HepG2 (cell line): Measurements from ENCODE around the gene METRN. TPM values are rescaled to one million over a fixed set of nuclear protein-coding genes. Genes with fewer than 3 reads are reported as not detected.

Experiments
- AGO1 ChIP-seq: fragments of 200-400 bp; formaldehyde crosslinking; IDR thresholded peaks from 2 replicates; pipeline ENCODE4 v1.6.1; 2017; ENCODE audit warnings: mild to moderate bottlenecking, low read depth, low read length, moderate library complexity; ENCODE audit not compliant: poor library complexity, severe bottlenecking
- DNMT1 ChIP-seq: sonication (generic); formaldehyde crosslinking; IDR thresholded peaks from 2 replicates; pipeline ENCODE4 v1.5.1; 2020; ENCODE audit warnings: mild to moderate bottlenecking, missing genetic modification reagents
- MIER2 ChIP-seq: IDR thresholded peaks from 2 replicates; pipeline ENCODE4 v1.6.1; 2016; ENCODE audit warnings: missing biosample characterization, missing genetic modification reagents
- PCBP1 ChIP-seq: fragments of 200-400 bp; formaldehyde crosslinking; IDR thresholded peaks from 2 replicates; pipeline ENCODE4 v1.6.1; 2017; ENCODE audit warnings: mild to moderate bottlenecking, low read depth, low read length, borderline replicate concordance
- RELA ChIP-seq: sonication (generic); formaldehyde crosslinking; IDR thresholded peaks from 2 replicates; pipeline ENCODE4 v1.4.0; 2020; ENCODE audit warnings: missing genetic modification reagents
- SUZ12 ChIP-seq: fragments of 150-350 bp; IDR thresholded peaks from 2 replicates; pipeline ENCODE4 v1.6.1; 2014; ENCODE audit warnings: low read depth, low read length
- TRIM24 ChIP-seq: sonication (generic); formaldehyde crosslinking; IDR thresholded peaks from 2 replicates; pipeline ENCODE4 v1.8.0; 2022; ENCODE audit warnings: mild to moderate bottlenecking, missing genetic modification reagents
- ZNF225 ChIP-seq: sonication (generic); formaldehyde crosslinking; IDR thresholded peaks from 2 replicates; pipeline ENCODE4 v1.4.0; 2020; ENCODE audit warnings: mild to moderate bottlenecking, missing genetic modification reagents
- ZNF460 ChIP-seq: sonication (generic); formaldehyde crosslinking; IDR thresholded peaks from 2 replicates; pipeline ENCODE4 v1.5.1; 2020; ENCODE audit warnings: missing genetic modification reagents, mild to moderate bottlenecking, borderline replicate concordance
- polyA plus RNA-seq, 8 experiments: library from polyadenylated mRNA; depleted of rRNA in 3 of 8; stranded (reverse) in 7 of 8; unstranded in 1 of 8; fragments of >200 nt; fragmentation: Illumina TruSeq in 4 of 8; extraction: Trizol in 4 of 8; gene quantifications; 2 replicates each; pipeline versions ENCODE4 v1.2.1 to v1.2.3, GENCODE V29; 2011 to 2016; ENCODE audit warnings: low read depth in 4 of 8, missing spikeins in 1 of 8, mixed read lengths in 1 of 8; ENCODE audit not compliant: insufficient read depth in 1 of 8
- total RNA-seq, 5 experiments: library from RNA; depleted of rRNA; stranded (reverse); fragments of >200 nt; fragmentation: Illumina TruSeq; extraction: Trizol; gene quantifications; 2 replicates each; pipeline ENCODE4 v1.2.3, GENCODE V29; 2016; ENCODE audit warnings: low read depth in 1 of 5
- TF ChIP-seq, protein P1 (sequence below): sonication (generic); formaldehyde crosslinking; IDR thresholded peaks from 2 replicates; pipeline ENCODE4 v1.5.0; 2020; ENCODE audit warnings: missing genetic modification reagents, mild to moderate bottlenecking, borderline replicate concordance
- TF ChIP-seq, protein P2 (sequence below): IDR thresholded peaks from 2 replicates; pipeline ENCODE4 v1.6.1; 2012; ENCODE audit warnings: inconsistent platforms
- TF ChIP-seq, protein P3 (sequence below): sonication (generic); formaldehyde crosslinking; IDR thresholded peaks from 2 replicates; pipeline ENCODE4 v1.5.1; 2020; ENCODE audit warnings: mild to moderate bottlenecking, missing genetic modification reagents, moderate library complexity
- TF ChIP-seq, protein P4 (sequence below): sonication (generic); formaldehyde crosslinking; IDR thresholded peaks from 2 replicates; pipeline ENCODE4 v1.4.0; 2020; ENCODE audit warnings: missing genetic modification reagents
- TF ChIP-seq, protein P5 (sequence below), 2 experiments: IDR thresholded peaks; 2 replicates each; pipeline ENCODE4 v1.6.1; 2011 to 2012; ENCODE audit warnings: low read length in 2 of 2, borderline replicate concordance in 1 of 2, low read depth in 1 of 2, mild to moderate bottlenecking in 1 of 2, moderate library complexity in 1 of 2
- TF ChIP-seq, protein P6 (sequence below): sonication (generic); formaldehyde crosslinking; IDR thresholded peaks from 2 replicates; pipeline ENCODE4 v1.4.0; 2020; ENCODE audit warnings: mild to moderate bottlenecking, missing genetic modification reagents

Gene METRN
- total and polyA plus RNA-seq, 2 of the 13 experiments (the other 11 are each of a cell fraction or from before 2014, with no cell fraction given): 25.5 to 46.1 TPM

DNA sequence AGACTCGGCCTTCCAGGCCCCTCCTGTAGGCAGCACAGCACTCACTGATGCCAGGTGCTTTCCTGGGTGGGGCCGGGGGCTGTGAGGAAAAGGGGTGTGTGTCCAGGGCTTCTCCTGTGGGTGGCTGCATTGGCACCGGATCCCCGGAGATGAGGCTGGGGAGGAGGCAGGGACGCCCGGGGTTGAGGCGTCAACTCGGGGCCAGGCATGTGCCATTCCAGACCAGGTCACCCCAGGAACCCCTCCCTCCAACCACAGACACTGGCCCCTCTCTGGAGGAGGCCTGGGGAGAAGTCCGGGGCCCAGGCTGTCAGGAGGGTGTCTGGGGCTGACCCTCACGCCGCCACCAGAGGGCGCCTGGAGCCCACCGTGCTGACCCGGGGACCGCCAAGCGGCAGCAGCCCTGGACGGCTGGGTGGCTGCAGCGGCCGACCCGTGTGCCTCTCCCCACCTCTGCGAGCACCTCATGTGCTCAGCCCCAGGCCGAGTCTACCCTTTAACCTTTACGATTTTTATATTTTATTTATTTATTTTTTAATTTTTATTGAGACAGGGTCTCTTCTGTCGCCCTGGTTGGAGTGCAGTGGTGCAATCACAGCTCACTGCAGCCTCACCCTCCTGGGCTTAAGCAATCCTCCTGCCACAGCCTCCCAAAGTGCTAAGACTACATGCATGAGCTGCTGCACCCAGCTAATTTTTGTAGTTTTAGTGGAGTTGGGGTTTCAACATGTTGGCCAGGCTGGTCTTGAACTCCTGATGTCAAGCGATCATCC is 3.2 kb upstream of the METRN start (continued):
- TF ChIP-seq, protein P1, sequence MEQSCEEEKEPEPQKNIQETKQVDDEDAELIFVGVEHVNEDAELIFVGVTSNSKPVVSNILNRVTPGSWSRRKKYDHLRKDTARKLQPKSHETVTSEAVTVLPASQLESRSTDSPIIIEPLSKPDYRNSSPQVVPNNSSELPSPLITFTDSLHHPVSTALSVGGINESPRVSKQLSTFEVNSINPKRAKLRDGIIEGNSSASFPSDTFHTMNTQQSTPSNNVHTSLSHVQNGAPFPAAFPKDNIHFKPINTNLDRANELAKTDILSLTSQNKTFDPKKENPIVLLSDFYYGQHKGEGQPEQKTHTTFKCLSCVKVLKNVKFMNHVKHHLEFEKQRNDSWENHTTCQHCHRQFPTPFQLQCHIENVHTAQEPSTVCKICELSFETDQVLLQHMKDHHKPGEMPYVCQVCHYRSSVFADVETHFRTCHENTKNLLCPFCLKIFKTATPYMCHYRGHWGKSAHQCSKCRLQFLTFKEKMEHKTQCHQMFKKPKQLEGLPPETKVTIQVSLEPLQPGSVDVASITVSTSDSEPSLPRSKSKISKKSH: peak; percentile 56; the same call in 1 of the 2 replicates
- TF ChIP-seq ZNF460 (CRISPR knock-in tag) (no peak), RELA (CRISPR knock-in tag) (no peak), AGO1 (peak; percentile 41), ZNF225 (CRISPR knock-in tag) (no peak), PCBP1 (peak; percentile 52; the same call in 1 of the 2 replicates), TRIM24 (no peak), SUZ12 (no peak), MIER2 (CRISPR knock-in tag) (0 out of 2 replicates have a peak, but pooled peaks have one; percentile 21), DNMT1 (CRISPR knock-in tag) (0 out of 2 replicates have a peak, but pooled peaks have one; percentile 43)
- TF ChIP-seq, protein P2, sequence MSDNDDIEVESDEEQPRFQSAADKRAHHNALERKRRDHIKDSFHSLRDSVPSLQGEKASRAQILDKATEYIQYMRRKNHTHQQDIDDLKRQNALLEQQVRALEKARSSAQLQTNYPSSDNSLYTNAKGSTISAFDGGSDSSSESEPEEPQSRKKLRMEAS: peak; percentile 51; the same call in 1 of the 2 replicates
- TF ChIP-seq, protein P3, sequence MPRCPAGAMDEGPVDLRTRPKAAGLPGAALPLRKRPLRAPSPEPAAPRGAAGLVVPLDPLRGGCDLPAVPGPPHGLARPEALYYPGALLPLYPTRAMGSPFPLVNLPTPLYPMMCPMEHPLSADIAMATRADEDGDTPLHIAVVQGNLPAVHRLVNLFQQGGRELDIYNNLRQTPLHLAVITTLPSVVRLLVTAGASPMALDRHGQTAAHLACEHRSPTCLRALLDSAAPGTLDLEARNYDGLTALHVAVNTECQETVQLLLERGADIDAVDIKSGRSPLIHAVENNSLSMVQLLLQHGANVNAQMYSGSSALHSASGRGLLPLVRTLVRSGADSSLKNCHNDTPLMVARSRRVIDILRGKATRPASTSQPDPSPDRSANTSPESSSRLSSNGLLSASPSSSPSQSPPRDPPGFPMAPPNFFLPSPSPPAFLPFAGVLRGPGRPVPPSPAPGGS (CRISPR knock-in tag): no peak
- TF ChIP-seq, protein P4, sequence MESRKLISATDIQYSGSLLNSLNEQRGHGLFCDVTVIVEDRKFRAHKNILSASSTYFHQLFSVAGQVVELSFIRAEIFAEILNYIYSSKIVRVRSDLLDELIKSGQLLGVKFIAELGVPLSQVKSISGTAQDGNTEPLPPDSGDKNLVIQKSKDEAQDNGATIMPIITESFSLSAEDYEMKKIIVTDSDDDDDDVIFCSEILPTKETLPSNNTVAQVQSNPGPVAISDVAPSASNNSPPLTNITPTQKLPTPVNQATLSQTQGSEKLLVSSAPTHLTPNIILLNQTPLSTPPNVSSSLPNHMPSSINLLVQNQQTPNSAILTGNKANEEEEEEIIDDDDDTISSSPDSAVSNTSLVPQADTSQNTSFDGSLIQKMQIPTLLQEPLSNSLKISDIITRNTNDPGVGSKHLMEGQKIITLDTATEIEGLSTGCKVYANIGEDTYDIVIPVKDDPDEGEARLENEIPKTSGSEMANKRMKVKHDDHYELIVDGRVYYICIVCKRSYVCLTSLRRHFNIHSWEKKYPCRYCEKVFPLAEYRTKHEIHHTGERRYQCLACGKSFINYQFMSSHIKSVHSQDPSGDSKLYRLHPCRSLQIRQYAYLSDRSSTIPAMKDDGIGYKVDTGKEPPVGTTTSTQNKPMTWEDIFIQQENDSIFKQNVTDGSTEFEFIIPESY (CRISPR knock-in tag): peak; percentile 56; the same call in 1 of the 2 replicates
- TF ChIP-seq, protein P5, sequence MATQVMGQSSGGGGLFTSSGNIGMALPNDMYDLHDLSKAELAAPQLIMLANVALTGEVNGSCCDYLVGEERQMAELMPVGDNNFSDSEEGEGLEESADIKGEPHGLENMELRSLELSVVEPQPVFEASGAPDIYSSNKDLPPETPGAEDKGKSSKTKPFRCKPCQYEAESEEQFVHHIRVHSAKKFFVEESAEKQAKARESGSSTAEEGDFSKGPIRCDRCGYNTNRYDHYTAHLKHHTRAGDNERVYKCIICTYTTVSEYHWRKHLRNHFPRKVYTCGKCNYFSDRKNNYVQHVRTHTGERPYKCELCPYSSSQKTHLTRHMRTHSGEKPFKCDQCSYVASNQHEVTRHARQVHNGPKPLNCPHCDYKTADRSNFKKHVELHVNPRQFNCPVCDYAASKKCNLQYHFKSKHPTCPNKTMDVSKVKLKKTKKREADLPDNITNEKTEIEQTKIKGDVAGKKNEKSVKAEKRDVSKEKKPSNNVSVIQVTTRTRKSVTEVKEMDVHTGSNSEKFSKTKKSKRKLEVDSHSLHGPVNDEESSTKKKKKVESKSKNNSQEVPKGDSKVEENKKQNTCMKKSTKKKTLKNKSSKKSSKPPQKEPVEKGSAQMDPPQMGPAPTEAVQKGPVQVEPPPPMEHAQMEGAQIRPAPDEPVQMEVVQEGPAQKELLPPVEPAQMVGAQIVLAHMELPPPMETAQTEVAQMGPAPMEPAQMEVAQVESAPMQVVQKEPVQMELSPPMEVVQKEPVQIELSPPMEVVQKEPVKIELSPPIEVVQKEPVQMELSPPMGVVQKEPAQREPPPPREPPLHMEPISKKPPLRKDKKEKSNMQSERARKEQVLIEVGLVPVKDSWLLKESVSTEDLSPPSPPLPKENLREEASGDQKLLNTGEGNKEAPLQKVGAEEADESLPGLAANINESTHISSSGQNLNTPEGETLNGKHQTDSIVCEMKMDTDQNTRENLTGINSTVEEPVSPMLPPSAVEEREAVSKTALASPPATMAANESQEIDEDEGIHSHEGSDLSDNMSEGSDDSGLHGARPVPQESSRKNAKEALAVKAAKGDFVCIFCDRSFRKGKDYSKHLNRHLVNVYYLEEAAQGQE (IDR thresholded peaks at IDR 0.05; ENCODE audit: borderline replicate concordance in 1 of 2, low read depth in 1 of 2, low read length in 2 of 2): no peak
- TF ChIP-seq, protein P6, sequence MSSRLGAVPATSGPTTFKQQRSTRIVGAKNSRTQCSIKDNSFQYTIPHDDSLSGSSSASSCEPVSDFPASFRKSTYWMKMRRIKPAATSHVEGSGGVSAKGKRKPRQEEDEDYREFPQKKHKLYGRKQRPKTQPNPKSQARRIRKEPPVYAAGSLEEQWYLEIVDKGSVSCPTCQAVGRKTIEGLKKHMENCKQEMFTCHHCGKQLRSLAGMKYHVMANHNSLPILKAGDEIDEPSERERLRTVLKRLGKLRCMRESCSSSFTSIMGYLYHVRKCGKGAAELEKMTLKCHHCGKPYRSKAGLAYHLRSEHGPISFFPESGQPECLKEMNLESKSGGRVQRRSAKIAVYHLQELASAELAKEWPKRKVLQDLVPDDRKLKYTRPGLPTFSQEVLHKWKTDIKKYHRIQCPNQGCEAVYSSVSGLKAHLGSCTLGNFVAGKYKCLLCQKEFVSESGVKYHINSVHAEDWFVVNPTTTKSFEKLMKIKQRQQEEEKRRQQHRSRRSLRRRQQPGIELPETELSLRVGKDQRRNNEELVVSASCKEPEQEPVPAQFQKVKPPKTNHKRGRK (CRISPR knock-in tag): no peak
